NCI-H146 treated with DMSO at 0.1 percent for 48 hours (cell line): Measurements from ENCODE around the gene ZNF324.

Source experiments
- DNase-seq: peaks from one replicate; lab custom pipeline; 2025; ENCODE audit not compliant: unreplicated experiment; lab: John Stamatoyannopoulos, UW

ZNF324 gene

GRCh38 chr19:58520257-58520599 lies 53.3 kb downstream of the ZNF324 start:
- DNase-seq, result no peak

GRCh38 chr19:58521651-58522050 lies 54.8 kb downstream of the ZNF324 start:
- no peak for DNase-seq

- DNase-seq, result no peak
Measured at GRCh38 chr19:58522709-58523108, 55.8 kb downstream of the ZNF324 start.
